H9 (cell line): Measurements from ENCODE around the gene XYLB. TPM values are rescaled to one million over a fixed set of nuclear protein-coding genes. Genes with fewer than 3 reads are reported as not detected.

Experiments
- DNase-seq: peaks from one replicate; pipeline ENCODE4 v3.0.0-alpha.2; 2017
- H2AFZ ChIP-seq: one replicate; pipeline ENCODE4 v1.6.1; 2013; ENCODE audit warnings: mild to moderate bottlenecking, low read length, control low read depth, moderate library complexity
- H2AK5ac ChIP-seq: 2 replicates; pipeline ENCODE4 v1.6.1; 2013; ENCODE audit warnings: low read length, control low read depth, mixed read lengths; ENCODE audit not compliant: insufficient read length
- H2BK120ac ChIP-seq: one replicate; pipeline ENCODE4 v1.6.1; 2013; ENCODE audit warnings: low read depth, mild to moderate bottlenecking, low read length, control low read depth, inconsistent platforms; ENCODE audit not compliant: poor library complexity, severe bottlenecking
- H2BK12ac ChIP-seq: 2 replicates; pipeline ENCODE4 v1.6.1; 2013; ENCODE audit warnings: low read length, control low read depth, mixed read lengths, low read depth; ENCODE audit not compliant: insufficient read length
- H2BK15ac ChIP-seq: 2 replicates; pipeline ENCODE4 v1.6.1; 2013; ENCODE audit warnings: low read depth, low read length, control low read depth
- H2BK20ac ChIP-seq: one replicate; pipeline ENCODE4 v1.6.1; 2013; ENCODE audit warnings: low read depth, mild to moderate bottlenecking, low read length, control low read depth, inconsistent platforms; ENCODE audit not compliant: poor library complexity, severe bottlenecking
- H2BK5ac ChIP-seq: 2 replicates; pipeline ENCODE4 v1.6.1; 2013; ENCODE audit warnings: low read length, control low read depth, mixed read lengths; ENCODE audit not compliant: insufficient read length
- H3K14ac ChIP-seq: 2 replicates; pipeline ENCODE4 v1.6.1; 2013; ENCODE audit warnings: low read length, control low read depth; ENCODE audit not compliant: insufficient read depth
- H3K18ac ChIP-seq: 2 replicates; pipeline ENCODE4 v1.6.1; 2013; ENCODE audit warnings: low read depth, mild to moderate bottlenecking, mixed read lengths, low read length, control low read depth; ENCODE audit not compliant: insufficient read length
- H3K23ac ChIP-seq: 2 replicates; pipeline ENCODE4 v1.6.1; 2013; ENCODE audit warnings: low read length, control low read depth, mixed read lengths, low read depth; ENCODE audit not compliant: insufficient read length
- H3K23me2 ChIP-seq: 2 replicates; pipeline ENCODE4 v1.6.1; 2013; ENCODE audit warnings: low read depth, mild to moderate bottlenecking, mixed read lengths, low read length, control low read depth; ENCODE audit not compliant: insufficient read length, poor library complexity, severe bottlenecking
- H3K27ac ChIP-seq: 2 replicates; pipeline ENCODE4 v1.5.1; 2013; ENCODE audit warnings: low read length, control low read depth, mixed read lengths, low read depth; ENCODE audit not compliant: insufficient read length
- H3K27me3 ChIP-seq: 2 replicates; pipeline ENCODE4 v1.6.1; 2013; ENCODE audit warnings: low read length, control low read depth, inconsistent platforms; ENCODE audit not compliant: insufficient read depth
- H3K4ac ChIP-seq: 2 replicates; pipeline ENCODE4 v1.6.1; 2013; ENCODE audit warnings: low read depth, mild to moderate bottlenecking, control low read depth, inconsistent platforms, low read length, moderate library complexity
- H3K4me1 ChIP-seq: 2 replicates; pipeline ENCODE4 v1.6.1; 2013; ENCODE audit warnings: low read length, control low read depth, inconsistent platforms; ENCODE audit not compliant: insufficient read depth
- H3K4me2 ChIP-seq: 2 replicates; pipeline ENCODE4 v1.6.1; 2013; ENCODE audit warnings: low read length, control low read depth, mixed read lengths; ENCODE audit not compliant: insufficient read length, insufficient read depth
- H3K56ac ChIP-seq: 2 replicates; pipeline ENCODE4 v1.6.1; 2013; ENCODE audit warnings: low read depth, mild to moderate bottlenecking, mixed read lengths, low read length, control low read depth; ENCODE audit not compliant: insufficient read length
- H3K79me1 ChIP-seq: 2 replicates; pipeline ENCODE4 v1.6.1; 2013; ENCODE audit warnings: low read depth, mild to moderate bottlenecking, moderate library complexity, low read length, control low read depth, inconsistent platforms; ENCODE audit not compliant: insufficient read depth, poor library complexity, severe bottlenecking
- H3K79me2 ChIP-seq: 2 replicates; pipeline ENCODE4 v1.6.1; 2013; ENCODE audit warnings: low read length, control low read depth, inconsistent platforms; ENCODE audit not compliant: insufficient read depth
- H3K9ac ChIP-seq: 2 replicates; pipeline ENCODE4 v1.6.1; 2013; ENCODE audit warnings: low read length, control low read depth, mixed read lengths; ENCODE audit not compliant: insufficient read length; ENCODE audit errors: extremely low read depth
- H3K9me3 ChIP-seq: one replicate; pipeline ENCODE4 v1.6.1; 2013; ENCODE audit warnings: low read depth, low read length, inconsistent platforms; ENCODE audit not compliant: control insufficient read depth
- H3T11ph ChIP-seq: one replicate; pipeline ENCODE4 v1.6.1; 2013; ENCODE audit warnings: mild to moderate bottlenecking, low read length, control low read depth, inconsistent platforms
- H4K20me1 ChIP-seq: one replicate; pipeline ENCODE4 v1.6.1; 2013; ENCODE audit not compliant: control insufficient read depth, insufficient read length, insufficient read depth
- H4K5ac ChIP-seq: 2 replicates; pipeline ENCODE4 v1.6.1; 2013; ENCODE audit warnings: low read depth, mild to moderate bottlenecking, mixed read lengths, low read length, control low read depth; ENCODE audit not compliant: insufficient read length
- H4K8ac ChIP-seq: replicated peaks from 2 replicates; pipeline ENCODE4 v1.6.1; 2013; ENCODE audit warnings: low read length, control low read depth, mixed read lengths, low read depth; ENCODE audit not compliant: insufficient read length
- H4K91ac ChIP-seq: 2 replicates; pipeline ENCODE4 v1.6.1; 2013; ENCODE audit warnings: low read depth, mild to moderate bottlenecking, moderate library complexity, mixed read lengths, low read length, control low read depth; ENCODE audit not compliant: insufficient read length
- H3K27ac Mint-ChIP-seq, 3 experiments: 2 replicates in 2 of 3; 3 replicates in 1 of 3; pipeline ENCODE4 v1.8.0; 2020 to 2021; ENCODE audit warnings: mixed read lengths in 3 of 3, mild to moderate bottlenecking in 1 of 3, moderate library complexity in 1 of 3
- H3K27me3 Mint-ChIP-seq: 2 replicates; pipeline ENCODE4 v1.8.0; 2021; ENCODE audit warnings: low read depth, mild to moderate bottlenecking, moderate library complexity, mixed read lengths
- H3K36me3 Mint-ChIP-seq, 3 experiments: 2 replicates in 2 of 3; 3 replicates in 1 of 3; pipeline ENCODE4 v1.8.0; 2020 to 2021; ENCODE audit warnings: low read depth in 3 of 3, mixed read lengths in 3 of 3; ENCODE audit not compliant: insufficient read depth in 1 of 3
- H3K4me1 Mint-ChIP-seq, 2 experiments: 2 replicates each; pipeline ENCODE4 v1.8.0; 2020; ENCODE audit warnings: mixed read lengths in 2 of 2
- H3K4me3 Mint-ChIP-seq, 2 experiments: 2 replicates in 1 of 2; 3 replicates in 1 of 2; pipeline ENCODE4 v1.8.0; 2020 to 2021; ENCODE audit warnings: mild to moderate bottlenecking in 2 of 2, mixed read lengths in 2 of 2, moderate library complexity in 1 of 2
- H3K9me3 Mint-ChIP-seq, 2 experiments: 2 replicates in 1 of 2; 3 replicates in 1 of 2; pipeline ENCODE4 v1.8.0; 2020; ENCODE audit warnings: mild to moderate bottlenecking in 2 of 2, mixed read lengths in 2 of 2, moderate library complexity in 1 of 2
- WGBS: extraction: QIAGEN DNeasy Blood & Tissue Kit; methylation state at CpG from one replicate; pipeline ENCODE4 v1.1.7; 2013; ENCODE audit warnings: missing lambda C conversion rate, low lambda C conversion rate, mixed read lengths; ENCODE audit not compliant: insufficient read length; ENCODE audit errors: extremely low coverage; 5-methylcytosine and 5-hydroxymethylcytosine counted together
- total RNA-seq: library from RNA; stranded (reverse); gene quantifications from 2 replicates; pipeline ENCODE4 v1.2.1, GENCODE V29; 2021
- TF ChIP-seq, protein P1 (sequence below): fragments of 200-600 bp; sonication (generic); conservative IDR thresholded peaks from 3 replicates; pipeline ENCODE4 v1.8.0; 2021; ENCODE audit warnings: antibody characterized with exemption, mild to moderate bottlenecking

Gene XYLB
- total RNA-seq, 1 experiment from 2014 or later = 2.6 TPM

DNA sequence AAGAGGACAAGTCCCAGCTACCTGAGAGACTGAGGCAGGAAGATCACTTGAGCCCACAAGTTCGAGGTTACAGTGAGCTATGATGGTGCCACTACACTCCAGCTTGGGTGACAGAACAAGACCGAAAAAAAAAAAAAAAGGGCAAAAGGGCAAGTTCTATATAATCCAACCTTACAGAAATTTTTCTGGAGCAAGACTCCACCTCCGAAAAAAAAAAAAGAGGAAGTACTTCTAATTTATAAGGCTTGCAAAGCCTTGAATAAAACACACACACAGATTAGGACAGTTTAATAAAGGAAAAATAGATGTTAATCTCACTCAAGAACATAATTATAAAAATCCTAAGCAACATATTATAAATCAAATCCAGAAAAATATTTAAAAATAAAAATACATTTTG, 14.4 kb upstream of the XYLB start:
- peaks cover 0 to 1% of the 10 kb centered on the region in 2 experiments; a peak in 1 of 5 replicates for H3K9me3 Mint-ChIP-seq
- no CpG with 5 or more reads among the region's 3 CpGs for WGBS

More for the DNA sequence above, 14.4 kb upstream of the XYLB start:
- no peaks in the 10 kb centered on the region for H3K4me1 ChIP-seq
- H3K4ac ChIP-seq = no peak overlapping the region
- H3K9ac ChIP-seq = no peak overlapping the region
- H3K27me3 ChIP-seq = no peaks in the 10 kb centered on the region
- H2BK5ac ChIP-seq = no peak overlapping the region
- H3K23me2 ChIP-seq = no peaks in the 10 kb centered on the region
- Mint-ChIP-seq H3K27ac (no peak overlapping the region), H3K36me3 (no peaks in the 10 kb centered on the region), H3K4me3 (no peak overlapping the region), H3K27me3 (peaks cover 5% of the 10 kb centered on the region), H3K4me1 (0 out of 4 replicates have a peak, but pooled peaks cover 0 to 4% of the 10 kb centered on the region in 2 experiments)
- no peak overlapping the region for H3K27ac ChIP-seq
- H3K18ac ChIP-seq = no peak overlapping the region
- H3K23ac ChIP-seq = no peak overlapping the region
- H3K14ac ChIP-seq = no peak overlapping the region
- TF ChIP-seq, protein P1, sequence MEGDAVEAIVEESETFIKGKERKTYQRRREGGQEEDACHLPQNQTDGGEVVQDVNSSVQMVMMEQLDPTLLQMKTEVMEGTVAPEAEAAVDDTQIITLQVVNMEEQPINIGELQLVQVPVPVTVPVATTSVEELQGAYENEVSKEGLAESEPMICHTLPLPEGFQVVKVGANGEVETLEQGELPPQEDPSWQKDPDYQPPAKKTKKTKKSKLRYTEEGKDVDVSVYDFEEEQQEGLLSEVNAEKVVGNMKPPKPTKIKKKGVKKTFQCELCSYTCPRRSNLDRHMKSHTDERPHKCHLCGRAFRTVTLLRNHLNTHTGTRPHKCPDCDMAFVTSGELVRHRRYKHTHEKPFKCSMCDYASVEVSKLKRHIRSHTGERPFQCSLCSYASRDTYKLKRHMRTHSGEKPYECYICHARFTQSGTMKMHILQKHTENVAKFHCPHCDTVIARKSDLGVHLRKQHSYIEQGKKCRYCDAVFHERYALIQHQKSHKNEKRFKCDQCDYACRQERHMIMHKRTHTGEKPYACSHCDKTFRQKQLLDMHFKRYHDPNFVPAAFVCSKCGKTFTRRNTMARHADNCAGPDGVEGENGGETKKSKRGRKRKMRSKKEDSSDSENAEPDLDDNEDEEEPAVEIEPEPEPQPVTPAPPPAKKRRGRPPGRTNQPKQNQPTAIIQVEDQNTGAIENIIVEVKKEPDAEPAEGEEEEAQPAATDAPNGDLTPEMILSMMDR = no peak
- H3K56ac ChIP-seq = no peak overlapping the region
- no peak overlapping the region for H4K8ac ChIP-seq
- H2AK5ac ChIP-seq = no peak overlapping the region
- no peak overlapping the region for H3T11ph ChIP-seq
- no peaks in the 10 kb centered on the region for H3K79me1 ChIP-seq
- H3K79me2 ChIP-seq = no peaks in the 10 kb centered on the region
- H4K91ac ChIP-seq = no peak overlapping the region
- no peak overlapping the region for H2BK15ac ChIP-seq
- DNase-seq = no peak
- H2BK12ac ChIP-seq = no peak overlapping the region
- no peak overlapping the region for H3K4me2 ChIP-seq
- no peaks in the 10 kb centered on the region for H4K20me1 ChIP-seq
- H4K5ac ChIP-seq = no peak overlapping the region
- H2AFZ ChIP-seq = no peak overlapping the region
- H3K9me3 ChIP-seq = no peaks in the 10 kb centered on the region
- no peak overlapping the region for H2BK120ac ChIP-seq
- H2BK20ac ChIP-seq = no peak overlapping the region
